Hepatocyte (in vitro differentiated cells): ENCODE measurements around the gene SAC3D1.

Experiments used
- EZH2 ChIP-seq: fragments of 200-600 bp; sonication (generic); IDR thresholded peaks from 2 replicates; pipeline ENCODE4 v1.6.1; 2016; ENCODE audit warnings: antibody characterized with exemption, mild to moderate bottlenecking, borderline replicate concordance
- TF ChIP-seq, protein P1 (sequence below): fragments of 200-600 bp; sonication (generic); IDR thresholded peaks from 2 replicates; pipeline ENCODE4 v1.5.1; 2016; ENCODE audit warnings: antibody characterized with exemption, mild to moderate bottlenecking; ENCODE audit not compliant: poor library complexity

DNA sequence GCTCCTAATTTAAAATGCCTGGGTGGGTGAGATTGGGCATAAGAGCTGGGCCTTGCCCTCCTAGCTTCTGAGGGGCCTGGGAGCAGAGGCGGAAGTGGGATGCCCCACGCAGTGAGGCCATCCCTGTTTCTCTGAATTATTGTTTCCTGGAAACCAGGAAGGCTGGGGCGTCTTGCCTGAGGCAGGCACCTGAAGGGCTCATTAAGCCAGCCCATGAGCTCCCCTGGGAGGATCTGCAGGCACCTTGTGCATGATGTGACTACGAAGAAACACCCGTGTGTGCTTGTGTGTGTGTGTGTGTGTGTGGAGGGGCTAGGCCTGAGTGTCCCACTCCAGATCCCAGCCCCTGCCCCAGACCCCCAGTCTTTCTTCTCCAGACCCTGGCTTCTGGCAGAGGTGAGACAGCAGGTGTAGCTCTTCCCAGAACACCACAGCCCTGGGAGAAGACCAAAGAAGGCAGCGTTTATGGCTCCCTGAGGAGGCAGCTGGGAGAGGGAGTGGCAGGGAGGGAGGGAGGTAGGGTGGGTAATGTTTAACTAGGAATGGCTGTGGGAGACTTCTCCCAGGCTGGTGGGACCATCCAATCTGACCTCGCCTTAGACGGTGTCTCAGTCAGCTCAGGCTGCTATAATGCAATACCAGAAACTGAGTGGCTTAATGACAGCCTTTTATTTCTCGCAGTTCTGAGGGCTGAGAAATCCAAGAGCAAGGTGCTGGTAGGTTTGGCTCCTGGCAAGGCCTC is 42.1 kb upstream of the SAC3D1 start:
- TF ChIP-seq, protein P1, sequence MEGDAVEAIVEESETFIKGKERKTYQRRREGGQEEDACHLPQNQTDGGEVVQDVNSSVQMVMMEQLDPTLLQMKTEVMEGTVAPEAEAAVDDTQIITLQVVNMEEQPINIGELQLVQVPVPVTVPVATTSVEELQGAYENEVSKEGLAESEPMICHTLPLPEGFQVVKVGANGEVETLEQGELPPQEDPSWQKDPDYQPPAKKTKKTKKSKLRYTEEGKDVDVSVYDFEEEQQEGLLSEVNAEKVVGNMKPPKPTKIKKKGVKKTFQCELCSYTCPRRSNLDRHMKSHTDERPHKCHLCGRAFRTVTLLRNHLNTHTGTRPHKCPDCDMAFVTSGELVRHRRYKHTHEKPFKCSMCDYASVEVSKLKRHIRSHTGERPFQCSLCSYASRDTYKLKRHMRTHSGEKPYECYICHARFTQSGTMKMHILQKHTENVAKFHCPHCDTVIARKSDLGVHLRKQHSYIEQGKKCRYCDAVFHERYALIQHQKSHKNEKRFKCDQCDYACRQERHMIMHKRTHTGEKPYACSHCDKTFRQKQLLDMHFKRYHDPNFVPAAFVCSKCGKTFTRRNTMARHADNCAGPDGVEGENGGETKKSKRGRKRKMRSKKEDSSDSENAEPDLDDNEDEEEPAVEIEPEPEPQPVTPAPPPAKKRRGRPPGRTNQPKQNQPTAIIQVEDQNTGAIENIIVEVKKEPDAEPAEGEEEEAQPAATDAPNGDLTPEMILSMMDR, result no peak
- TF ChIP-seq EZH2, result no peak
